Coronary artery (tissue), 2 donors: ENCODE data around the gene WDR86.

ENCODE experiments used
- DNase-seq: peaks from one replicate; pipeline ENCODE4 v3.0.0-alpha.2; 2017; ENCODE audit warnings: low spot score
- H3K27ac ChIP-seq, 2 donors: fragments of 200-600 bp; sonication (generic); one replicate each; pipeline ENCODE4 v1.5.1; 2016 to 2019
- H3K4me3 ChIP-seq: fragments of 200-600 bp; sonication (generic); 2 replicates; pipeline ENCODE4 v1.5.1; 2016; ENCODE audit warnings: mild to moderate bottlenecking, moderate library complexity
- CTCF ChIP-seq: fragments of 200-600 bp; sonication (generic); IDR thresholded peaks from one replicate; pipeline ENCODE4 v1.5.1; 2019; ENCODE audit warnings: antibody characterized with exemption

The WDR86 gene

GRCh38 chr7:151372612-151373265, 37.1 kb downstream of the WDR86 start:
- Histone ChIP-seq H3K4me3 (no peak overlapping the region), H3K27ac (no peak overlapping the region)
- TF ChIP-seq CTCF: no peak
- DNase-seq: no peak

- no peak for DNase-seq
- H3K27ac ChIP-seq: no peak overlapping the region
- TF ChIP-seq CTCF: no peak
- H3K4me3 ChIP-seq: no peak overlapping the region
These were observed 38.6 kb downstream of the WDR86 start for GRCh38 chr7:151371266-151371665.

GRCh38 chr7:151368136-151368571, 41.7 kb downstream of the WDR86 start:
- peak; percentile 84 for DNase-seq
- TF ChIP-seq CTCF: peak; percentile 91
- Histone ChIP-seq H3K4me3 (no peak overlapping the region), H3K27ac (no peak overlapping the region)

GRCh38 chr7:151367284-151367683, 42.6 kb downstream of the WDR86 start:
- TF ChIP-seq CTCF: no peak
- Histone ChIP-seq H3K27ac (peak overlapping the region; percentile 33 to 68), H3K4me3 (no peak overlapping the region)
- no peak for DNase-seq

DNA sequence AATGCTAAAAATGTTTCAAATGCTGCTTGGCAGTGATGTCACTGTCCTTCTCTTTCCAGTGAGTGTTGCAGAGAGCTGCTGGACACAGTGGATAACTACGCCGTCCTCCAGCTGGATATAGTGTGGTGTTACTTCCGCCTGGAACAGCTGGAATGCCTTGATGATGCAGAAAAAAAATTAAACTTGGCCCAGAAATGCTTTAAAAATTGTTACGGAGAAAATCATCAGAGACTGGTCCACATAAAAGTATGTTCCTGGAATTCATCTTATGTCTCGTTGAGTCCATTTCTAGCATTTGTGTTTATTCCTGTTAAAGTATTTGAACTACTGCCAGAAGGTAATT, 43.0 kb downstream of the WDR86 start:
- DNase-seq: no peak
- peak overlapping the region; percentile 33 to 68 for H3K27ac ChIP-seq
- no peak overlapping the region for H3K4me3 ChIP-seq
- TF ChIP-seq CTCF: no peak

DNA sequence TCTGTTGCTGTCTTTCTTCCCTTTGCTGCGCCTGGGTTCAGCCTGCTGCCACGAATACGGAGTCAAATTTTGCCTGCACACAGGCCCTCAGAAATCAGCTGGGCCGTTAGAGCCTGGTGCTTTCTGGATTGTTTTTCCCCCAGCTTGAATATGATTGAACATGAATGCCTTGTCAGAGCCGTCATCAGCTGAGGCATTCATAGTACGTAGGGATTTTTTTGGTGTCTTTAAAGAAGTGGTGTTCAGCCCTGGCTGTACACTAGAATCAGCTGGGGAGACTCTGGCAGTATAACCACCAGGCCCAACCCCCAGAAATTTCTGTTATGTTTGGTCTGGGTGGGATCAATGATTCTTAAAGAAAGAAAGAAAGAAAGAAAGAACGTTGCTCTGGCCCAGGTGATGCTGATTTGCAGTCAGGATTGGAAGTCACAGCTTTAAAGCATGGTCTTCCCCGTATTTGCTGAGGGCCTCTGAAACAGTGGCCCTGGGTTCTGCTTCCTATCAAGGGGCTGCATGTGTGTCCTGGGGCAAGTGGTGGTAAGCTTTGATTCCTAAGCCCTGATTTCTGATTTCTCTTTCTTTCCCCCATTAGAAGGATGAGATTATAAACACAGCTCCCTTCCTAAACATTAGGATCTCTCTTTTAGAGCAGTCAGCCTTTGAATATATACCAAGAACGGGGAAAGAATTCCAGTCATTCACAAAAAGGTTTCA, 43.5 kb downstream of the WDR86 start:
- no peak for TF ChIP-seq CTCF
- peak overlapping the region; percentile 33 to 68 for H3K27ac ChIP-seq
- no peak for DNase-seq

DNA sequence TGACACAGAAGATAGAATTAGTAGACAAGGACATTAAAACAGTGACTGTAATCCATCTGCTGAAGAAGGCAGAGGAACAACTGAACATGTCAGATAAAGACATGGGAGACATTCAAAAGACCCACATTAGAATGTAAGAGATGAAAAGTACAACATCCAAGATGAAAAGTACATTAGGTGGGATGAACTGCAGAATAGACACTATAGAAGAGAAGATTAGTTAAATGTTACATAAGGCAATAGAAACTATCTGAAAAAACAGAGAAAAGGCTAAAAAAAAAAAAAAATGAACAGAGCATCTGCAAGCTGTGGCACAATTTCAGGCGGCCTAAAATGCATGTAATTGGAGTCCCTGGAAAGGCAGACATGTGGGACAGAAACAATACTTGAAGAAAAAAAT, 46.7 kb downstream of the WDR86 start:
- H3K27ac ChIP-seq: no peak overlapping the region
- TF ChIP-seq CTCF: no peak
- H3K4me3 ChIP-seq: no peak overlapping the region
- DNase-seq: no peak

More for the DNA sequence above, 43.5 kb downstream of the WDR86 start:
- no peak overlapping the region for H3K4me3 ChIP-seq
